Astrocyte (in vitro differentiated cells and primary cell): ENCODE measurements around the gene ANKRA2. TPM values are rescaled to one million over a fixed set of nuclear protein-coding genes. Genes with fewer than 3 reads are reported as not detected.

Experiments used
- DNase-seq: peaks from one replicate; pipeline ENCODE4 v3.0.0-alpha.2; 2010; ENCODE audit warnings: low read depth
- FAIRE-seq: peaks from 2 replicates; lab custom pipeline; 2011; peaks lifted over from hg19 to GRCh38; lab: Jason Lieb, UNC
- H2AFZ ChIP-seq: 2 replicates; pipeline ENCODE4 v1.6.0; 2012; ENCODE audit warnings: low read depth, low read length, inconsistent platforms
- H3K27ac ChIP-seq: 2 replicates; pipeline ENCODE4 v1.5.1; 2011; ENCODE audit warnings: low read depth, low read length, inconsistent platforms
- H3K27me3 ChIP-seq: 2 replicates; pipeline ENCODE4 v1.6.0; 2011; ENCODE audit warnings: low read length, inconsistent platforms; ENCODE audit not compliant: insufficient read depth
- H3K36me3 ChIP-seq: 2 replicates; pipeline ENCODE4 v1.5.1; 2011; ENCODE audit warnings: low read length, inconsistent platforms; ENCODE audit not compliant: insufficient read depth
- H3K4me1 ChIP-seq: 2 replicates; pipeline ENCODE4 v1.5.1; 2011; ENCODE audit warnings: low read length, inconsistent platforms; ENCODE audit not compliant: insufficient read depth
- H3K4me2 ChIP-seq: 2 replicates; pipeline ENCODE4 v1.6.0; 2012; ENCODE audit warnings: low read length, inconsistent platforms
- H3K4me3 ChIP-seq: 2 replicates; pipeline ENCODE4 v1.5.1; 2011; ENCODE audit warnings: low read depth, mild to moderate bottlenecking, low read length, inconsistent platforms; ENCODE audit not compliant: insufficient read depth
- H3K79me2 ChIP-seq: 2 replicates; pipeline ENCODE4 v1.6.0; 2012; ENCODE audit warnings: mild to moderate bottlenecking, low read length, inconsistent platforms; ENCODE audit not compliant: insufficient read depth
- H3K9ac ChIP-seq: 2 replicates; pipeline ENCODE4 v1.6.0; 2012; ENCODE audit warnings: mild to moderate bottlenecking, low read length, inconsistent platforms
- H3K9me3 ChIP-seq: 2 replicates; pipeline ENCODE4 v1.5.1; 2012; ENCODE audit warnings: low read depth, mild to moderate bottlenecking, low read length, inconsistent platforms; ENCODE audit not compliant: insufficient read depth
- H4K20me1 ChIP-seq: 2 replicates; pipeline ENCODE4 v1.6.0; 2012; ENCODE audit warnings: low read length, inconsistent platforms; ENCODE audit not compliant: insufficient read depth
- H3K27ac Mint-ChIP-seq: one replicate; pipeline ENCODE4 v1.8.0; 2021; ENCODE audit warnings: mild to moderate bottlenecking, mixed read lengths; ENCODE audit not compliant: unreplicated experiment
- H3K27me3 Mint-ChIP-seq: one replicate; pipeline ENCODE4 v1.8.0; 2021; ENCODE audit warnings: low read depth, mixed read lengths; ENCODE audit not compliant: unreplicated experiment
- H3K36me3 Mint-ChIP-seq: one replicate; pipeline ENCODE4 v1.8.0; 2021; ENCODE audit warnings: low read depth, mixed read lengths; ENCODE audit not compliant: unreplicated experiment
- H3K4me1 Mint-ChIP-seq: one replicate; pipeline ENCODE4 v1.8.0; 2021; ENCODE audit warnings: low read depth, mixed read lengths; ENCODE audit not compliant: unreplicated experiment
- H3K4me3 Mint-ChIP-seq: one replicate; pipeline ENCODE4 v1.8.0; 2021; ENCODE audit warnings: mild to moderate bottlenecking, moderate library complexity, mixed read lengths; ENCODE audit not compliant: unreplicated experiment
- H3K9me3 Mint-ChIP-seq: one replicate; pipeline ENCODE4 v1.8.0; 2021; ENCODE audit warnings: mild to moderate bottlenecking, mixed read lengths; ENCODE audit not compliant: unreplicated experiment
- CTCF ChIP-seq: IDR thresholded peaks from 2 replicates; pipeline ENCODE4 v1.5.1; 2011; ENCODE audit warnings: low read depth, mild to moderate bottlenecking, inconsistent platforms, low read length, moderate library complexity; ENCODE audit not compliant: insufficient read depth
- EZH2 ChIP-seq: IDR thresholded peaks from 2 replicates; pipeline ENCODE4 v1.6.1; 2012; ENCODE audit warnings: mild to moderate bottlenecking, low read length, inconsistent platforms; ENCODE audit not compliant: insufficient read depth
- total RNA-seq: library from RNA; stranded (reverse); gene quantifications from 2 replicates; pipeline ENCODE4 v1.2.1, GENCODE V29; 2021

ANKRA2 gene
- total RNA-seq, 1 donor from 2014 or later, result 12.7 TPM

GRCh38 chr5:73528248-73528647 lies 37.2 kb downstream of the ANKRA2 start:
- Histone ChIP-seq H3K4me2 (no peak overlapping the region), H3K36me3 (no peaks in the 10 kb centered on the region), H3K27me3 (no peaks in the 10 kb centered on the region), H3K4me1 (peaks cover 3% of the 10 kb centered on the region), H3K9ac (no peak overlapping the region), H2AFZ (no peak overlapping the region), H3K79me2 (no peaks in the 10 kb centered on the region), H3K9me3 (peaks cover 5% of the 10 kb centered on the region), H4K20me1 (no peaks in the 10 kb centered on the region), H3K27ac (no peak overlapping the region), H3K4me3 (no peak overlapping the region)
- DNase-seq (no peak), FAIRE-seq (no peak)
- TF ChIP-seq CTCF, result no peak
- TF ChIP-seq EZH2, result no peak
- Mint-ChIP-seq H3K27me3 (peaks cover 6% of the 10 kb centered on the region), H3K36me3 (no peaks in the 10 kb centered on the region), H3K27ac (no peak overlapping the region), H3K4me1 (no peaks in the 10 kb centered on the region), H3K9me3 (peaks cover 9% of the 10 kb centered on the region), H3K4me3 (no peak overlapping the region)

GRCh38 chr5:73525606-73526203 lies 39.7 kb downstream of the ANKRA2 start:
- Histone ChIP-seq H3K9me3 (no peaks in the 10 kb centered on the region), H3K9ac (no peak overlapping the region), H3K4me1 (no peaks in the 10 kb centered on the region), H3K27ac (no peak overlapping the region), H3K27me3 (no peaks in the 10 kb centered on the region), H3K79me2 (no peaks in the 10 kb centered on the region), H3K4me3 (no peak overlapping the region), H3K36me3 (no peaks in the 10 kb centered on the region), H3K4me2 (no peak overlapping the region), H2AFZ (no peak overlapping the region), H4K20me1 (no peaks in the 10 kb centered on the region)
- DNase-seq (no peak), FAIRE-seq (no peak)
- H3K4me1 Mint-ChIP-seq, result no peaks in the 10 kb centered on the region
- TF ChIP-seq EZH2 (no peak), CTCF (no peak)
- H3K27ac Mint-ChIP-seq, result no peak overlapping the region
- H3K4me3 Mint-ChIP-seq, result no peak overlapping the region
- H3K9me3 Mint-ChIP-seq, result peaks cover 2% of the 10 kb centered on the region
- H3K27me3 Mint-ChIP-seq, result peaks cover 6% of the 10 kb centered on the region
- no peaks in the 10 kb centered on the region for H3K36me3 Mint-ChIP-seq

- Histone ChIP-seq H3K27ac (no peak overlapping the region), H3K9ac (no peak overlapping the region), H3K79me2 (no peaks in the 10 kb centered on the region), H3K27me3 (no peaks in the 10 kb centered on the region), H3K4me3 (no peak overlapping the region), H2AFZ (no peak overlapping the region), H3K4me2 (peak overlapping the region; percentile 10), H4K20me1 (no peaks in the 10 kb centered on the region), H3K36me3 (no peaks in the 10 kb centered on the region), H3K9me3 (no peaks in the 10 kb centered on the region), H3K4me1 (no peaks in the 10 kb centered on the region)
- no peaks in the 10 kb centered on the region for H3K36me3 Mint-ChIP-seq
- peaks cover 6% of the 10 kb centered on the region for H3K27me3 Mint-ChIP-seq
- no peak overlapping the region for H3K27ac Mint-ChIP-seq
- DNase-seq, result no peak
- no peaks in the 10 kb centered on the region for H3K4me1 Mint-ChIP-seq
- H3K4me3 Mint-ChIP-seq, result no peak overlapping the region
- no peak for TF ChIP-seq CTCF
- TF ChIP-seq EZH2, result no peak
- peaks cover 2% of the 10 kb centered on the region for H3K9me3 Mint-ChIP-seq
- no peak for FAIRE-seq
Observed at GRCh38 chr5:73523861-73524260, 41.6 kb downstream of the ANKRA2 start.
